OCI-LY7 (cell line): Measurements from ENCODE around the gene CEP70.

Source experiments
- CTCF ChIP-seq: fragments of 200-600 bp; sonication (generic); conservative IDR thresholded peaks from 2 replicates; pipeline ENCODE4 v1.5.1; 2014; ENCODE audit warnings: mild to moderate bottlenecking, antibody characterized with exemption, low read length, moderate library complexity, mixed read lengths
- EZH2phosphoT487 ChIP-seq: fragments of 200-600 bp; sonication (generic); IDR thresholded peaks from 2 replicates; pipeline ENCODE4 v1.6.1; 2018; ENCODE audit warnings: low read depth, borderline replicate concordance, mild to moderate bottlenecking, mixed run types, antibody characterized with exemption, low read length, moderate library complexity, mixed read lengths

- TF ChIP-seq CTCF: no peak
- TF ChIP-seq EZH2phosphoT487: no peak
Measured at GRCh38 chr3:138445236-138445635, 148.8 kb downstream of the CEP70 start.
